NCI-H2107 (cell line): ENCODE results near the gene FAAP24.
"Not testable (repeated sequence)": the region's sequence is repeated elsewhere in the genome, so short reads cannot be mapped to it uniquely, and the experiment has no call there.

Experiments used
- DNase-seq: peaks from one replicate; lab custom pipeline; 2025; lab: John Stamatoyannopoulos, UW

FAAP24 gene

DNA sequence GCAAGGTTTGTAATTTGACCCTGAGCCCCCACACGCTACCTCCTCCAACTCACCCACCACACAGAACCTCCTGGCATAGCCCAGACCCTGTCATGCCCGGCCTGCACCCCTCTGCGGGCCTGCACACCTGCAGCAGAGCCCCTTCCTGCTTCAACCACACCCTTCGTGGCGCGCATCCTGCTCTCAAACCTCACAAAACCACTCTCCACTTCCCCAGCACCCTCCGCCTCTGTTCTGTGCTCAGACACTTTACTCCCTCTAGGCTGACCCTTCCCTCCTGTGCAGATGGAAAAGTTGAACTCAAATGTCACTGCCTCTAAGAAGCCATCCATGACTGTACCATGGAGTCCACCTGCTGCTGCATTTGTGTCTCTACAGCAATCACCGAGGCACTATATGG is 28.5 kb downstream of the FAAP24 start:
- DNase-seq = no peak

DNA sequence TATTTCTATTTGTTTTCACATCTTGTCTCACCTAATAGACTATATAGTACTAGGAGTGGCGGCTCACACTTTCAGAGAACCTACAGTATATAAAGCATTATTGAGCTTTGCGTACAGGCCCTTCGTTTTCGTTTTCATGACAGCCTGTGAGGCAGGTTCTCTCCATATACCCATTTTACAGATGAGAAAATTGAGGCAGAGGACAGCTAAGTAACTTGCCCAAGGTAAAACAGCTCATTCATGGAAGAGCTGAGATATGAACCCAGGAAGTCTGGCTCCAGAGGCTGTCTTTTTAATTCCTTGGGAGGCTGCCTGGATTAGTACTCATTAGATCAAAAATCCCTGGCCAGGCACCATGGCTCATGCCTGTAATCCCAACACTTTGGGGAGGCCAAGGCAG is 28.9 kb downstream of the FAAP24 start:
- no peak for DNase-seq

DNA sequence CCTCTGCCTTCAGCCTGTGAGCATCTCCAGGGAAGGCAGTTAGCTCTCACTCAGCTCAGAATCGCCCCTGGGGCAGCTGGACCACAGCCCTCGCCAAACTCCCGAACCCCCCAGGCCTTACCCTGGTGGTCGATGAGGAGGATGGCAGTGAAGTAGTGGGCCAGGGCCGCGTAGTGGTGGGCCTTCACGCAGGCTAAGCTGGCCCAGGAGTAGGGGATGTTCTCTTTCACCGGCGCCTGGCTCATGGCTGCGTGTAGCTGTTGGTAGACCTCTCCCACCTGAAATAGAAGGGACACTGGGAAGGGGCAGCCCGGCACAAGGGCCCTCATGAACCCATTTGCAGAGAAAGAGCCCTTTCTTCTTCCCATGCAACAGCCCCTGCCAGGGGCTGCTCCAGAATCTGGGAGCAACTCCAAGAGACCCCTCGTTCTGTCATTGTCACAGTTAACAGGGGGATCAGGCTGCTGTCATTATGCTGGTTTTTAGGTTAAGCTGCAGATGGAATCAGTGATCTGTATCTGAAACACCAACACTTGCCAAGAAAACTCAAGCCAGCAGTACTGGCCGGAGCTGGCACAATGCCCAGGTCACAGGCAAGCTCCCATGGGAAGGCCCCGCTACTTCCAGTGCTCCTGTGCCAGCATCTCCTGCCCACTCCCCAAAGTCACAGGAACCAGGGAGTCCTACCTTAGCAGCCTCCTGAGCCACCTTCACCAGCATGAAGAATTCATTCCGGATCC is 30.3 kb downstream of the FAAP24 start:
- not testable (repeated sequence) for DNase-seq

DNA sequence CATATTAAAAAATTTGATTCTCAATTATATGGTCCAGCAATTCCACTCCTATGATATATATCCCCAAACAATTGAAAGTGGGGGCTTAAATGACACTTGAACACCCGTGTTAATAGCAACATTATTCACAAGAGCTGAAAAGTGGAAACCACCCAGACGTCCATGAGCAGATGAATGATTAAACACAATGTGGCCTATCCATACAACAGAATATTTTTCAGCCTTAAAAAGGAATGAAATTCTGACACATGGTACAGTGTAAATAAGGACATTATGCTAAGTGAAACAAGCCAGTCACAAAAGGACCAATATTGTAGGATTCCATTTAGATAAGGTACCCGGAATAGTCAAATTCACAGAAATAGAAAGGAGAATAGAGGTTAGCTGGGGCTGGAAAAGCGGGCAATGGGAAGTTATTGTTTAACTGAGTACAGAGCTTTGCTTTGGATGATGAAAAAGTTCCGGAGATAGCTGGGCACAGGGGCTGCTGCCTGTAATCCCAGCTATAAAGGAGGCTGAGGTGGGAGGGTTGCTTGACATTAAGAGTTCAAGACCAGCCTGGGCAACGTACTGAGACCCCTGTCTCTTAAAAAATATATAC is 31.5 kb downstream of the FAAP24 start:
- DNase-seq = not testable (repeated sequence)

DNA sequence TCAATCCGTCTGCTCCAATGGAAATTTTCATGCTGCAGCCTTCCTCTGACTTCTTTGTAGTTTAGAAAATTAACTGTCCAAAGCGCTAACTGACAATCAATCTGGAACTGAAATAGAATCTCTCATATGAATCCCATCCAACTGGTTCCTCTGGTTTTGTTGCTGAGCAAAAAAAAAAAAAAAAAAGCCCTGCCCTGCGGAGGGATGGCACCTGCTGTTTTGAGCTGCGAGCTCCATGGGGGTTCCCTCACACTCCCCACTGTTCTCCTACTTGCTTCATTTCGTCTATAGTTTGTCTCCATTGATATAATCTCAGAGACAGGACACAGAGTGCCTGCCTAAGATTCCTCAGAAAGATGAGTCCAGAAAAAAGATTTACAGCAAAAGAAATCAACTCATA is 33.4 kb downstream of the FAAP24 start:
- DNase-seq = peak; percentile 23

DNA sequence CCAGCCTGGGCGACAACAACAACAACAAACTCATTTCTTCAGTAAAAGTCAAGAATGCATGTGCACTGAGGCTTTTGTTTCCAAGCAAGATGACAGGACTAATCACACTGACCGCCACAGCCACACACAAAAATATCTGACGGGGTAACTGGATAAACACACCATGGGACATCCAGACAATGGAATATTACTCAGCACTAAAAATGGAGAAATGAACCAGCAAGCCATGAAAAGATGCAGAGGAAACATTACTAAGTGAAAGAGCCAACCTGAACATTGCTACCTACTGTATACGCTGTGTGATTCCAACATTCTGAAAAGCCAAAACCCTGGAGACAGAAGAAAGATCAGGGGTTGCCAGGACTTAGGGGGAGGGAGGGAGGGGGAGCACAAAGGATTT is 36.7 kb downstream of the FAAP24 start:
- no peak for DNase-seq

DNA sequence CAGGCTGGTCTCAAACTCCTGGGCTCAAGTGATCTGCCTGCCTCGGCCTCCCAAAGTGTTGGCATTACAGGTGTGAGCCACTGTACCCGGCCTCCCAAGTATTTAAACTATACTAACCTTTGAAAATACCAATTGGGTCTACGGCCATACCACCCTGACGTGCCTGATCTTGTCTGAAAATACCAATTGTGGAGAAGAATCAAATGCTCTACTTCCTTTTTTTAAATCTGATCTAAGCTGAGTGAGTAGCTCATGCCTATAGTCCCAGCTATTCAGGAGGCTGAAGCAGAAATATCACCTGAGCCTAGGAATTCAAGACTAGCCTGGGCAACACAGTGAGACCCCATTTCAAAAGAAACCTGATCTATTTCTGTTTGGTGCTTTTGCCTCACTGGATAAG is 38.8 kb downstream of the FAAP24 start:
- DNase-seq = not testable (repeated sequence)

DNA sequence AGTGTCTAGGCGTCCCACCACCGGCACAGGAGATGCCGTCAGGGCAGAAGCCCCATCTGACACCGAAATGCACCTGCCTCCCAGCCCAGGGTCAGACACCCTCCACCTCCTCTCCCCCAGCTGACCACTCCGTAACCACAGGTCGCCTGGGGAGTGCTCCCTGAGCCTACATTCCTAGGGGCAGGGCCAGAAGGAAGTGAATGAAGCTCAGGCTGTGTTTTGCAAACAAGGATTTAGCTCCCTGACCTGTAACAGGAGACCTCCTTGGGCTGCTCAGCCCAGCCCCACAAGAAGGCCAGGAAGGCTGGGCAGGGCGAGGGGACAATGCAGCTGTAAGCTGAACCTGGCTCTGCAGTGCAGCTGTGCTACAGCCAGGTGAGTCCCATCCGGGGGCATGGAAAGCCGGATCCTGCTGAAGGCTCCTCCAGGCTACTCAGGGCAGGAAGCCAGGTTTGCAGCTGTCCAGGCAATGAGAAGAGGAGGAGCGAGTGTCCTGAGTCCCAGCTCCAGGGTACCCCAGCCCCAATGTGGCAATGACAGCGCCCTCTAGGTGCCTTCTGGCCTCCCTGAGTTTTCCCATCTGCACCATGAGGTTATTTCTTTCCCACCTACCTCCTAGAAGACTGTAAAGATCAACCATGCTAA is 50.6 kb downstream of the FAAP24 start:
- no peak for DNase-seq

DNA sequence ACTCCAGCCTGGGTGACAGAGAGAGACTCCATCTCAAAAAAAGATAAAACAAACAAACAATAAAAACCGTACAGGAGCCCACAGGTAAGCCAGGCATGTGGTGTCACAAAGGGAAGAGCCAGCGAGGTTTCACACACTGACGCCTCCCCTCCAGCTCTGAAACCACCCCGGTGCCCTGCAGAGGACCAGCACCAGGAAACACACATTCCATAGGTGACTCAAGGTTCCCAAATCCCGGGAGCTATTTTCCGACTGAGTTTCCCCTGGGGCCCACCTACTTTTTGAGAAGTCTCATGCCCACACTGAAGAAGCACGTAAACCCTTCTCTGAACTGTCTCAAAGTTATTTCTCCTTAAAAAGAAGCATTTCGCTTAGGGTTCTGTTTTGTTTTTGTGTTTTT is 52.4 kb downstream of the FAAP24 start:
- DNase-seq = no peak

DNA sequence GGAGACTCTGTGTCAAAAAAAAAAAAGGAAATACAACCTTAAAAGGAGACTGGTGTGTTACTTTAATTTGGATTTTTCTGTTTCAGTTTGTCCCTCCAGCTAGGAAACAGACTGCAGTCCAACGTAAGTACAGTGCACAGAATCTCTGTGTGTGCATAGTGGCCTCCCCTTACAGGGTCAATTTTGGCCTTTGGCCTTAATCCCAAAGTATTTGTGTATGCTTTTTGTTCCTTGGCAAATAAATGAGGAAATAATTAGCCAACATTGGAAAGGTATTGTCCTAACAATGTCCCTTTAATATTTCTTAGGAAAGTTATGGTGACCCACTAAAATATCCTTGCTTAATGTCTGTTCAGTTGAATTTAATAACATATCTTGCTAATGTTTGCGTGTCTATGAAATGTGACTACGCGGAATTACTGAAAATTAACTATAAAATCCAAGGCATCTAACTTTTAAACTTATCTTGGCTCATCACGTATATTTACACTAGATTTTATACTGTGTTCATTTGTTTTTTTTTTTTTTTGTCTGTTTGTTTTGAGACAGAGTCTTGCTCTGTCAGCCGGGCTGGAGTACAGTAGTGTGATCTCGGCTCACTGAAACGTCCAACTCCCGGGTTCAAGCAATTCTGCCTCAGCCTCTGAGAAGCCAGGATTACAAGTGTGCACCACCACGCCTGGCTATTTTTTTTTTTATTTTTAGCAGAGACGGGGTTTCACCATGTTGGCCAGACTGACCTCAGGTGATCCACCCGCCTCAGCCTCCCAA is 53.6 kb downstream of the FAAP24 start:
- not testable (repeated sequence) for DNase-seq

DNA sequence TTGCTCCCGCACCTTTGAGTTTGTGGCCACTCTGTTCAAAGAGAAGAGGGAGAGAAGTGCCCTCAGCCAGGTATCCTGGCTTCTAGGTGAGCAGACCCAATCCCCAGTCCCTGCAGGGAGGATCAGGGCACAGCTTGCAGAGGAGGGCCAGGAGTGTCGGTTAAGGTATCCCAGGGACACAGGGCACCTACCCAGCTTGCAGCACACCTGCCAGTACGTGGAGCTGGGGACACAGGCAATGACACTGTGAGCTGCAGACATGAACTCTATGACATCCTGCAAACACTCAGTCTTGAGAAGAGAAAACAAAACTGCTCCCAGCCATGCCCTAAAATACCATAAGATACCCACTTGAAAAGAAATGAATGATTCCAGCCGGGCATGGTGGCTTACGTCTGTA is 54.6 kb downstream of the FAAP24 start:
- DNase-seq = not testable (repeated sequence)
